ENCODE data around the gene NIPSNAP2.

GRCh38 chr7:56007891-56008290 is 43.5 kb downstream of the NIPSNAP2 start:
- no peak for TF ChIP-seq EZH2 (IDR thresholded peaks at IDR 0.05; ENCODE audit: insufficient read depth, poor library complexity, severe bottlenecking)
- no peak for TF ChIP-seq EZH2phosphoT487 (IDR thresholded peaks at IDR 0.05; ENCODE audit: insufficient read depth, low read depth)

Data from GM23248 (cell line).